Common myeloid progenitor, CD34-positive (primary cell): ENCODE data around the gene NEK9.

Source experiments
- CTCF ChIA-PET: fragments of 350-600 bp; sonication (Branson Sonifier 250); formaldehyde crosslinking; loops from one replicate; lab custom pipeline; 2021; ENCODE audit warnings: antibody characterized with exemption; lab: Charles Lee
- POLR2A ChIA-PET: fragments of 350-600 bp; sonication (Branson Sonifier 250); formaldehyde crosslinking; loops from one replicate; lab custom pipeline; 2021; ENCODE audit warnings: antibody characterized with exemption; lab: Charles Lee
- DNase-seq, 3 donors: peaks; one replicate each; pipeline versions ENCODE4 v3.0.0 to v3.0.0-alpha.2; 2013
- H3K27ac ChIP-seq, 2 experiments: 1 replicate in 1 of 2; 2 replicates in 1 of 2; pipeline ENCODE4 v1.7.0; 2013; ENCODE audit warnings: inconsistent platforms in 2 of 2, low read length in 2 of 2, mild to moderate bottlenecking in 2 of 2, low read depth in 1 of 2, moderate library complexity in 1 of 2; ENCODE audit not compliant: severe bottlenecking in 2 of 2, insufficient read depth in 1 of 2, poor library complexity in 1 of 2
- H3K27me3 ChIP-seq, 5 experiments: replicated peaks in 2 of 5; 1 replicate in 3 of 5; 2 replicates in 2 of 5; pipeline versions ENCODE4 v1.6.1 to v1.7.0; 2013; ENCODE audit warnings: low read length in 4 of 5, mild to moderate bottlenecking in 2 of 5, moderate library complexity in 2 of 5, inconsistent platforms in 1 of 5; ENCODE audit not compliant: insufficient read depth in 5 of 5, control insufficient read depth in 4 of 5
- H3K36me3 ChIP-seq, 4 experiments: 1 replicate in 2 of 4; 2 replicates in 2 of 4; pipeline versions ENCODE4 v1.6.1 to v1.7.0; 2013; ENCODE audit warnings: low read length in 3 of 4, control low read depth in 1 of 4, mild to moderate bottlenecking in 1 of 4; ENCODE audit not compliant: control insufficient read depth in 4 of 4, insufficient read depth in 4 of 4
- H3K4me1 ChIP-seq, 4 experiments: 1 replicate in 3 of 4; 2 replicates in 1 of 4; pipeline versions ENCODE4 v1.6.1 to v1.7.1; 2013; ENCODE audit warnings: low read length in 3 of 4, mild to moderate bottlenecking in 3 of 4, control low read depth in 1 of 4, inconsistent platforms in 1 of 4, moderate library complexity in 1 of 4; ENCODE audit not compliant: control insufficient read depth in 4 of 4, insufficient read depth in 4 of 4; ENCODE audit errors: control extremely low read depth in 1 of 4
- H3K4me3 ChIP-seq, 7 experiments: 1 replicate in 4 of 7; 2 replicates in 3 of 7; pipeline versions ENCODE4 v1.5.1 to v1.7.0; 2013; ENCODE audit warnings: mild to moderate bottlenecking in 7 of 7, low read length in 6 of 7, moderate library complexity in 6 of 7, inconsistent platforms in 2 of 7, low read depth in 2 of 7, control low read depth in 1 of 7; ENCODE audit not compliant: insufficient read depth in 4 of 7, control insufficient read depth in 1 of 7; ENCODE audit errors: extremely low read depth in 1 of 7
- H3K9me3 ChIP-seq, 5 experiments: 1 replicate in 4 of 5; 2 replicates in 1 of 5; pipeline versions ENCODE4 v1.6.1 to v1.7.1; 2013; ENCODE audit warnings: low read length in 4 of 5, mild to moderate bottlenecking in 2 of 5, inconsistent platforms in 1 of 5, low read depth in 1 of 5, moderate library complexity in 1 of 5; ENCODE audit not compliant: control insufficient read depth in 4 of 5, insufficient read depth in 2 of 5; ENCODE audit errors: control extremely low read depth in 1 of 5
- WGBS: methylation state at CpG from one replicate; pipeline ENCODE4 v1.1.5; 2013; ENCODE audit not compliant: insufficient coverage; 5-methylcytosine and 5-hydroxymethylcytosine counted together

The NEK9 gene

GRCh38 chr14:75046275-75046674 lies 80.6 kb downstream of the NEK9 start:
- 90% methylated on average over 4 of the region's 5 CpGs for WGBS
- ChIA-PET CTCF (interaction anchor here (1.0 to 1.7 kb wide), 2 partner anchors 16 to 43 kb away, joined by 3 to 4 read pairs; partner anchors contain the start of gene EIF2B2), POLR2A (no interaction called here)
- DNase-seq = no peak
- Histone ChIP-seq H3K36me3 (peaks cover 4 to 14% (median 12%) of the 10 kb centered on the region in 4 experiments), H3K4me3 (no peak overlapping the region), H3K9me3 (no peaks in the 10 kb centered on the region), H3K27me3 (no peaks in the 10 kb centered on the region), H3K27ac (no peak overlapping the region), H3K4me1 (peaks cover 6 to 36% (median 16%) of the 10 kb centered on the region in 4 experiments)

GRCh38 chr14:75044752-75045151 lies 82.1 kb downstream of the NEK9 start:
- no peaks in the 10 kb centered on the region for H3K9me3 ChIP-seq
- DNase-seq = peak; percentile 68 to 94 (median 88)
- ChIA-PET POLR2A (interaction anchor here (1.5 kb wide), 1 partner anchor 82 kb away, joined by 3 read pairs; the partner anchor contains the start of gene NEK9), CTCF (interaction anchor here (1.0 to 1.7 kb wide), 6 partner anchors 18 to 46 kb away, joined by 3 to 9 read pairs (median 4); partner anchors contain the start of gene EIF2B2)
- H3K4me1 ChIP-seq = peaks cover 0 to 25% (median 8%) of the 10 kb centered on the region in 4 experiments
- WGBS = 45% methylated on average over 5 of the region's 8 CpGs
- H3K27ac ChIP-seq = peak overlapping the region; percentile 56 to 70
- H3K36me3 ChIP-seq = peaks cover 8 to 20% (median 12%) of the 10 kb centered on the region in 4 experiments
- peak overlapping the region in 2 of 7 experiments; percentile 13 to 35 for H3K4me3 ChIP-seq
- H3K27me3 ChIP-seq = no peaks in the 10 kb centered on the region

- ChIA-PET POLR2A (interaction anchor here (1.5 kb wide), 1 partner anchor 83 kb away, joined by 3 read pairs; the partner anchor contains the start of gene NEK9), CTCF (interaction anchor here (1.1 to 1.3 kb wide), 4 partner anchors 19 to 47 kb away, joined by 3 to 9 read pairs (median 4); no protein-coding TSS in a partner anchor)
- WGBS = no CpG with 5 or more reads among the region's 2 CpGs
- no peaks in the 10 kb centered on the region for H3K27me3 ChIP-seq
- H3K4me3 ChIP-seq = peak overlapping the region in 1 of 7 experiments; percentile 35
- peaks cover 0 to 25% (median 8%) of the 10 kb centered on the region in 4 experiments for H3K4me1 ChIP-seq
- H3K36me3 ChIP-seq = peaks cover 8 to 20% (median 12%) of the 10 kb centered on the region in 4 experiments
- H3K27ac ChIP-seq = peak overlapping the region; percentile 56 to 70
- DNase-seq = peak; percentile 42 to 80 (median 67)
- no peaks in the 10 kb centered on the region for H3K9me3 ChIP-seq
Measured at GRCh38 chr14:75044322-75044721, 82.5 kb downstream of the NEK9 start.

GRCh38 chr14:75042035-75042434 lies 84.8 kb downstream of the NEK9 start:
- no peak for DNase-seq
- ChIA-PET POLR2A (no interaction called here), CTCF (interaction anchor here (0.8 to 2.4 kb wide), 5 partner anchors 15 to 46 kb away, joined by 3 to 8 read pairs (median 3); no protein-coding TSS in a partner anchor)
- Histone ChIP-seq H3K4me1 (peaks cover 0 to 25% (median 8%) of the 10 kb centered on the region in 4 experiments), H3K9me3 (no peaks in the 10 kb centered on the region), H3K4me3 (no peak overlapping the region), H3K36me3 (peaks cover 8 to 30% (median 12%) of the 10 kb centered on the region in 4 experiments), H3K27me3 (no peaks in the 10 kb centered on the region), H3K27ac (no peak overlapping the region)
- 94% methylated on average over 3 of the region's 6 CpGs for WGBS

GRCh38 chr14:75041613-75042012 lies 85.2 kb downstream of the NEK9 start:
- ChIA-PET POLR2A (no interaction called here), CTCF (interaction anchor here (0.8 to 2.4 kb wide), 5 partner anchors 15 to 47 kb away, joined by 3 to 8 read pairs (median 3); no protein-coding TSS in a partner anchor)
- Histone ChIP-seq H3K4me1 (peaks cover 0 to 25% (median 8%) of the 10 kb centered on the region in 4 experiments), H3K27ac (no peak overlapping the region), H3K9me3 (no peaks in the 10 kb centered on the region), H3K36me3 (peaks cover 9 to 32% (median 13%) of the 10 kb centered on the region in 4 experiments), H3K27me3 (no peaks in the 10 kb centered on the region), H3K4me3 (no peak overlapping the region)
- WGBS = 88% methylated on average over 4 of the region's 4 CpGs
- no peak for DNase-seq

GRCh38 chr14:75040959-75041358 lies 85.9 kb downstream of the NEK9 start:
- POLR2A ChIA-PET = no interaction called here
- WGBS = 100% methylated on average over 1 of the region's 2 CpGs
- no peak for DNase-seq
- H3K4me3 ChIP-seq = no peak overlapping the region
- no peaks in the 10 kb centered on the region for H3K27me3 ChIP-seq
- no peaks in the 10 kb centered on the region for H3K9me3 ChIP-seq
- H3K4me1 ChIP-seq = peaks cover 0 to 25% (median 8%) of the 10 kb centered on the region in 4 experiments
- H3K27ac ChIP-seq = no peak overlapping the region
- CTCF ChIA-PET = interaction anchor here (1.0 to 2.4 kb wide), 2 partner anchors 48 to 95 kb away, joined by 4 to 8 read pairs; no protein-coding TSS in a partner anchor
- peaks cover 9 to 36% (median 15%) of the 10 kb centered on the region in 4 experiments for H3K36me3 ChIP-seq

GRCh38 chr14:75040507-75040906 lies 86.3 kb downstream of the NEK9 start:
- H3K36me3 ChIP-seq = peaks cover 9 to 40% (median 19%) of the 10 kb centered on the region in 4 experiments
- no peaks in the 10 kb centered on the region for H3K27me3 ChIP-seq
- ChIA-PET CTCF (interaction anchor here (1.0 to 2.4 kb wide), 2 partner anchors 48 to 94 kb away, joined by 4 to 8 read pairs; no protein-coding TSS in a partner anchor), POLR2A (no interaction called here)
- no peak overlapping the region for H3K4me3 ChIP-seq
- peaks cover 0 to 22% (median 8%) of the 10 kb centered on the region in 4 experiments for H3K4me1 ChIP-seq
- no peak for DNase-seq
- H3K27ac ChIP-seq = no peak overlapping the region
- no peaks in the 10 kb centered on the region for H3K9me3 ChIP-seq
- WGBS = no CpG with 5 or more reads among the region's 1 CpG
